ENCODE results near the gene SMCO2. TPM values are rescaled to one million over a fixed set of nuclear protein-coding genes. Genes with fewer than 3 reads are reported as not detected.

Gene SMCO2
- total and polyA plus RNA-seq, 10 of the 15 experiments (the other 5 are each of a cell fraction or from before 2014, with no cell fraction given), result 0.11 to 2.3 (median 0.67) TPM

DNA sequence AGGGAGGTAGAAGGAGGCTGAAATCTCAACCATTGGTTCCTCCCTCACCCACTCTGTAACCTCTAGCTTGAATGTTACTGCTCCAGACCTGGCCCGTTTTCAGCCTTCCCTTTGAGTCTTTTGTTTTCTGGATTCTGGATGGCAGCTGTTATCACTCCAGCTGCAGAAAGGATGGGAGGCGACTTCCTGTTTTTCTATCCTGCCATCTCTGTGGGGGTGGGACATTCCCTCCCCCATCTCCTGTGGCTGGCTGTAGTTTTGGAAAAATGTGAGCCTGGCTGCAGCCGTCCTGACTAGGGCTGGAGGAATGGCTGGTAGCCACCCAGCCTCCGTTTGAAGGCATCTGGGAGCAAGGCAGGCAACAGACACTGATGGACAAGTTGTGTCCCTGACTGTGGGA is 74.5 kb downstream of the SMCO2 start:
- Histone ChIP-seq H3K4me3 (no peak overlapping the region), H3K27me3 (replicated peaks in 1 of 2; ENCODE audit: control insufficient read depth in 2 of 2, insufficient read depth in 2 of 2, low read length in 1 of 2) (no peaks in the 10 kb centered on the region), H3K9me3 (replicated peaks; ENCODE audit: control insufficient read depth, insufficient read depth, low read length) (no peaks in the 10 kb centered on the region), H4K20me1 (ENCODE audit: control insufficient read depth, insufficient read depth) (no peaks in the 10 kb centered on the region), H2AFZ (ENCODE audit: control insufficient read depth, low read depth, low read length) (no peak overlapping the region), H3K4me2 (ENCODE audit: control insufficient read depth, insufficient read depth) (no peak overlapping the region), H3K27ac (ENCODE audit: control insufficient read depth, insufficient read depth) (no peak overlapping the region), H3K79me2 (ENCODE audit: control insufficient read depth, insufficient read depth, low read length) (peaks cover 9% of the 10 kb centered on the region), H3K4me1 (ENCODE audit: control insufficient read depth, insufficient read depth, low read length) (no peaks in the 10 kb centered on the region), H3K9ac (ENCODE audit: control insufficient read depth, insufficient read depth, low read length) (no peak overlapping the region), H3K36me3 (ENCODE audit: control insufficient read depth in 2 of 2, insufficient read depth in 2 of 2, low read length in 1 of 2) (no peaks in the 10 kb centered on the region)
- ATAC-seq (no peak), DNase-seq (ENCODE audit: low read depth, low spot score) (no peak), FAIRE-seq (no peak)
- POLR2A ChIA-PET, result no interaction called here
- BruUV-seq (replicated peaks), result no TSS peak
- CTCF ChIA-PET, result interaction anchor here (1.0 kb wide), 1 partner anchor 105 kb away, joined by 3 read pairs; no protein-coding TSS in a partner anchor
- RAD21 ChIA-PET (ENCODE audit: unreplicated experiment), result no interaction called here
- no peak for TF ChIP-seq RAD21 (IDR thresholded peaks at IDR 0.05; ENCODE audit: insufficient read depth, low read depth, low read length)
- intact Hi-C loops (cut with micrococcal nuclease; ENCODE audit: unreplicated experiment) (no loop called here), in situ Hi-C loops (cut with MboI) (no loop called here)
- SMC1A ChIA-PET (ENCODE audit: uncharacterized antibody, unreplicated experiment), result no interaction called here
- WGBS (ENCODE audit: insufficient coverage, insufficient replicate concordance, low lambda C conversion rate, missing lambda C conversion rate), result 85% methylated on average over 4 of the region's 4 CpGs

DNA sequence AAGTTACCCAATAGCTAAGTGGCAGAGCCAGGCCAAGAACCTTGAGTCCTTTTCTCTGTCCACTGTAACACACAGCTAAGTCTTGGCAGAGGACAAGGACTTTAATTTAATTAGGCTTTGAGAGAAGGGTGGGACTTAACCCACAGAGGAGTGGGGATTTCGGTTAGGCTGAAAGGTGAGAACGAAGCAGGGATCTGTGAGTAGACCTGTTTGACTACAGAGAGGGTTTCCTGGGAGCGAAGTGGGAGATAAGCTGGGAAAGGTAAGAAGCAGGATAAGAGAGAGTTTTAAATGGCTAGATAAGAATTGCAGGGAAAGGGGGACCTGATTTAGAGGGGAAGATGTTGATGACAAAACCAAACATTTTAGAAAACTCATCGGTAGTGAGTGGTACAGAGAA is 75.4 kb downstream of the SMCO2 start:
- FAIRE-seq (no peak), ATAC-seq (no peak), DNase-seq (ENCODE audit: low read depth, low spot score) (no peak)
- Histone ChIP-seq H3K36me3 (ENCODE audit: control insufficient read depth in 2 of 2, insufficient read depth in 2 of 2, low read length in 1 of 2) (no peaks in the 10 kb centered on the region), H3K9ac (ENCODE audit: control insufficient read depth, insufficient read depth, low read length) (no peak overlapping the region), H2AFZ (ENCODE audit: control insufficient read depth, low read depth, low read length) (no peak overlapping the region), H3K79me2 (ENCODE audit: control insufficient read depth, insufficient read depth, low read length) (peaks cover 11% of the 10 kb centered on the region), H3K27ac (ENCODE audit: control insufficient read depth, insufficient read depth) (no peak overlapping the region), H3K4me2 (ENCODE audit: control insufficient read depth, insufficient read depth) (no peak overlapping the region), H3K9me3 (replicated peaks; ENCODE audit: control insufficient read depth, insufficient read depth, low read length) (no peaks in the 10 kb centered on the region), H3K27me3 (replicated peaks in 1 of 2; ENCODE audit: control insufficient read depth in 2 of 2, insufficient read depth in 2 of 2, low read length in 1 of 2) (no peaks in the 10 kb centered on the region), H4K20me1 (ENCODE audit: control insufficient read depth, insufficient read depth) (no peaks in the 10 kb centered on the region), H3K4me3 (no peak overlapping the region), H3K4me1 (ENCODE audit: control insufficient read depth, insufficient read depth, low read length) (no peaks in the 10 kb centered on the region)
- TF ChIP-seq ZBED1 (IDR thresholded peaks at IDR 0.05; ENCODE audit: borderline replicate concordance) (no peak), IKZF1 (conservative IDR thresholded peaks at IDR 0.05) (no peak), SREBF1 (IDR thresholded peaks at IDR 0.05; ENCODE audit: low read length) (no peak), HDGF (IDR thresholded peaks at IDR 0.05) (no peak), HDAC2 (IDR thresholded peaks at IDR 0.05) (no peak), TCF3 (IDR thresholded peaks at IDR 0.05; ENCODE audit: borderline replicate concordance, insufficient read depth, low read depth, low read length) (no peak), SRF (IDR thresholded peaks at IDR 0.05; ENCODE audit: low read depth in 2 of 2, low read length in 2 of 2) (no peak), NR2C1 (IDR thresholded peaks at IDR 0.05) (no peak), SKIL (IDR thresholded peaks at IDR 0.05; ENCODE audit: low read depth, poor library complexity, severe bottlenecking) (no peak), CBX5 (IDR thresholded peaks at IDR 0.05; ENCODE audit: low read depth) (no peak), KLF5 (IDR thresholded peaks at IDR 0.05; ENCODE audit: partially characterized antibody) (no peak), SREBF2 (IDR thresholded peaks at IDR 0.05; ENCODE audit: low read length) (no peak), TAF1 (IDR thresholded peaks at IDR 0.05; ENCODE audit: borderline replicate concordance, low read depth, low read length) (no peak), EZH2 (IDR thresholded peaks at IDR 0.05; ENCODE audit: borderline replicate concordance, control insufficient read depth, low read depth, low read length) (no peak), NR2C2 (IDR thresholded peaks at IDR 0.05; ENCODE audit: borderline replicate concordance, control insufficient read depth, insufficient read length, low read depth) (no peak), RCOR1 (conservative IDR thresholded peaks at IDR 0.05; ENCODE audit: low read depth, low read length) (no peak), POLR2AphosphoS5 (IDR thresholded peaks at IDR 0.05; ENCODE audit: low read length) (no peak), JUND (IDR thresholded peaks at IDR 0.05; ENCODE audit: low read depth, low read length) (no peak)
- ChIA-PET POLR2A (no interaction called here), CTCF (no interaction called here), RAD21 (ENCODE audit: unreplicated experiment) (no interaction called here), SMC1A (ENCODE audit: uncharacterized antibody, unreplicated experiment) (interaction anchor here (0.8 kb wide), 1 partner anchor 13 kb away, joined by 3 read pairs; no protein-coding TSS in a partner anchor)
- 95% methylated on average over 4 of the region's 4 CpGs for WGBS (ENCODE audit: insufficient coverage, insufficient replicate concordance, low lambda C conversion rate, missing lambda C conversion rate)
- intact Hi-C loops (cut with micrococcal nuclease; ENCODE audit: unreplicated experiment), result no loop called here
- in situ Hi-C loops (cut with MboI), result no loop called here
- no TSS peak for BruUV-seq (replicated peaks)

All from GM12878 (cell line).